GM12873 (cell line): ENCODE results near the gene DHH.
A peak's percentile ranks its signal among the peaks of the same experiment; 100 is the strongest.

Experiments used
- TF ChIP-seq, protein P1 (sequence below): IDR thresholded peaks from 2 replicates; pipeline ENCODE4 v1.5.1; 2012; ENCODE audit warnings: low read depth, mild to moderate bottlenecking, moderate library complexity, low read length, control low read depth; ENCODE audit not compliant: insufficient read depth; ENCODE audit errors: missing control alignments

Gene DHH

DNA sequence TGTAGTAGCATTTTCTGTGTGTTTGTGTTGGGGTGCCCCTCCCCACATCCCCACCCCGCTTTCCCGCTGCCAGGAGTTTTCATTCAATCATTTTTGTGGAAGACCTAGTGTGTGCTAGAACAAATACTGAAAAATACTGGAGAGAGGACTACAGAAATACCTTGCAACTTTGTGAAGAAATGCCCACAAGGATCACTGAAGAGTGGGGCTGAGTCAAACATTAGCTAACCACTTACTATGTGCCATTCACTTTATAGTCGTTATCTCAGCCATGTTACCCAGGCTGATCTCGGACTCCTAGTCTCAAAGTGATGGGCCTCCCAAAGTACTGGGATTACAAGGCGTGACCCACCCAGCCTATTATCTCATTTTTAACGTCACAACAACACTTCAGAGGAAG, 16.6 kb upstream of the DHH start:
- TF ChIP-seq, protein P1, sequence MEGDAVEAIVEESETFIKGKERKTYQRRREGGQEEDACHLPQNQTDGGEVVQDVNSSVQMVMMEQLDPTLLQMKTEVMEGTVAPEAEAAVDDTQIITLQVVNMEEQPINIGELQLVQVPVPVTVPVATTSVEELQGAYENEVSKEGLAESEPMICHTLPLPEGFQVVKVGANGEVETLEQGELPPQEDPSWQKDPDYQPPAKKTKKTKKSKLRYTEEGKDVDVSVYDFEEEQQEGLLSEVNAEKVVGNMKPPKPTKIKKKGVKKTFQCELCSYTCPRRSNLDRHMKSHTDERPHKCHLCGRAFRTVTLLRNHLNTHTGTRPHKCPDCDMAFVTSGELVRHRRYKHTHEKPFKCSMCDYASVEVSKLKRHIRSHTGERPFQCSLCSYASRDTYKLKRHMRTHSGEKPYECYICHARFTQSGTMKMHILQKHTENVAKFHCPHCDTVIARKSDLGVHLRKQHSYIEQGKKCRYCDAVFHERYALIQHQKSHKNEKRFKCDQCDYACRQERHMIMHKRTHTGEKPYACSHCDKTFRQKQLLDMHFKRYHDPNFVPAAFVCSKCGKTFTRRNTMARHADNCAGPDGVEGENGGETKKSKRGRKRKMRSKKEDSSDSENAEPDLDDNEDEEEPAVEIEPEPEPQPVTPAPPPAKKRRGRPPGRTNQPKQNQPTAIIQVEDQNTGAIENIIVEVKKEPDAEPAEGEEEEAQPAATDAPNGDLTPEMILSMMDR = no peak

DNA sequence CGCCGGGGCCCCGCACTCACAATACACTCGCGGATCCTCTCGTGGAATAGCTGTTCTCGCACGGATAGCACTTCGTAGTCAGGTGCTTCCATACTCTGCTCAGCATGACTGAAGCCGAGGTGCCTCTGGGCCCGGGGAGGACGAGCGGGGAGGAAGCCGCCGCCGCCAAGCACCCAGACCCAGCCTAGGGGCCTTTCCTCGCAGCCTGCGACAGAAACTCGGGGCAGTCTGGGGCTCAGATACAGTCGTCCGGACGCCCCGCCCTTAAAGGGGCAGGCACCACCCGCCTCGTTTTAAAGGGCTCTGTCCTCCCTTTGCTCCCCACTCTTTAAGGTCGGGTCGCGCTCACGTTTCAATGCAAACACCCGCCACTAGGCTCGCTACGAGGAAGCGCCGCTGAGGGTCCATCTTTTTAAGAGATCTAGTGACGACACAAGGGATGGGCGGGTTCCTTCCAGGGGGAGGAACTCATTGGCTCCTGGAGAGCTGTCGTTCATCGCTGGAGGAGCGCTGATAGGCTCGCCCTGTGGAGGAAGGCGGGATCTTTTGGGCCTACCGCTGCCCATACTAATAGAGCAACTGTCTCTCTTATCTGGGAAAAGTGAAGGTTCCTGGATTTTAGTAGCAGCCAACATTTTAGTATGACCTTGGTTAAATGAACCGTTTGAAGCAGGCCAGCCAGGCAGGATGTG, 16.0 kb upstream of the DHH start, which contains the start of gene LMBR1L:
TSS of gene LMBR1L (minus strand) at position 384 of the 692 bp plus-strand sequence. CDS start at position 92, 292 bp downstream.
- TF ChIP-seq, protein P1 = peak; percentile 52

DNA sequence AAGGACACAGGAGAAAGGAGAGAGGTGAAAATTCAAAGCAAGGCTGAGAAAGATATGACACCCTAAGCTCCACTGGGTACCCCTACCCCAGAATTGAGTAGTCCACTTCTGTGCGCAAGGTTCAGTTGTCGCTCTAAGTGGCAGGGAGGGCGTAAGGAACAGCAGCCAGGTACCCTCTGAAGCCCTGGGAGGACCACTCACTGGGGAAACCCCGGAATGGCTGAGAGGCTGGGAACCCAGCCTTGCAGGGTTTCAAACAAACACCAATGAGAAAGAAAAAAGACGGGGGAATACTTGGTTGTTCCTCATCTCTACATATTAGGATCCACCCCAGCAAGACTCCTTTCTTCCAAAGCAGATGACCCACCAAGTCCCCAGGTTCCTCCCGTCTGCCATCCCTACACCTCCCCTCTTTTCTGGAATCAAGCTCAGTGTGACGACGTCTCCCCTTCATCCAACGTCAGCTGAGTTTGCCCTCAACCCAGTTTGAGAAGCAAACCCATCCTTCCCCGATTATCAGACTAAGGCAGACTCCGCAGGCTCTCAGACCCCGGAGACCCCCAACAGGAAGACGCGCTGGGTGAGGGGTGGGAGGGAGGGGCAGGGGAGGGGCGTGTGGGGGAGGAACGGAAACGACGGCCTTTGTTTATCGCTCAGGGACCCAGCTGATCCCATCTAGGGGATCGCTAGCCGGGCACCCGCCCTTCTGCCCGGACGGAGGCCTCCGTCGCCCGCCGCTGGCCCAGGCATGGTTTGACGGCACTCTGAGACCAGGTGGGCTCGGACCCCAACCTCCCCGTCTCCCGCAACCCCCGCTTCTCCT, 15.3 kb upstream of the DHH start:
- TF ChIP-seq, protein P1 = no peak

DNA sequence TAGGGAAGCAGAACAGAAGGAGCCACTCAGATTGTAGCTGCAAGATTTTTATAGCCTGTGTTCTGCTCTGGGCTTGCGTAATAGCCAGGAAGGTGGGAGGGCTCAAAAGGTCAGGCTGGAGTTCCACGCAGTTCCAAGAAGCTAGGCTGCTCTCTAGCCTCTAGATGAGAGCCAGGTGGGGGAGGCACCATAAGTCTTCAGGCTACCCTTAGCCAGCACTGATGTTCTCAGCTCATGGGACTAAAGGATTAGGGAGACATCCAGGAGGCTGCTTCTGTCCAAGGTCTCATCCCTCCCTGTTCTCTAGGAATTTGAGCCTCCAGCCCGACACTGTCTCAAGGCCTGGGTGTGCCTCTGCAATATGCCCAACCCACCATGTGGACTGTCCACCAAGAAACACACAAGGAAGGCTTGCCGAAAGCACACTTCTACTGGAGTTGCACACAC, 14.4 kb upstream of the DHH start:
- TF ChIP-seq, protein P1 = no peak

GRCh38 chr12:49105504-49106084, 11.0 kb upstream of the DHH start:
- TF ChIP-seq, protein P1 = no peak

DNA sequence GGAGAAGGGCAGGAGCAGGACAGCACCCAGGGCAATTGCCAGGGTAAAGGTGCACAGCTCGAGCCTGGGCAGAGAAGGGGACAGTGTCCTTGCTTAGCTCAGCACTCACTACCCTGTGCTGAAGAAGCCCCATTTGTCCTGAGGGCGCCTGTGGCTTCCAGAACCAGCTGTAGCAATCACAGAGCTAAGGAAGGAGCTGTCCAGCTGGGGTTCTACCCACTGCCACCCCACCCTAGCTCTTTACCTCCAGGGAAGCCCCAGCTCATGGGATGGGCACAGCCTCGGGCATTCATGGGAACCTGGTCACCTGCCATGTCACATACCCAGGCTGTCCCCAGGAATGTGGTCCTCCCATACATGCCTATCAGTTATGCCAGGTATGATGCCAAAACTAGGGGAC, 10.2 kb upstream of the DHH start:
- TF ChIP-seq, protein P1 = no peak

DNA sequence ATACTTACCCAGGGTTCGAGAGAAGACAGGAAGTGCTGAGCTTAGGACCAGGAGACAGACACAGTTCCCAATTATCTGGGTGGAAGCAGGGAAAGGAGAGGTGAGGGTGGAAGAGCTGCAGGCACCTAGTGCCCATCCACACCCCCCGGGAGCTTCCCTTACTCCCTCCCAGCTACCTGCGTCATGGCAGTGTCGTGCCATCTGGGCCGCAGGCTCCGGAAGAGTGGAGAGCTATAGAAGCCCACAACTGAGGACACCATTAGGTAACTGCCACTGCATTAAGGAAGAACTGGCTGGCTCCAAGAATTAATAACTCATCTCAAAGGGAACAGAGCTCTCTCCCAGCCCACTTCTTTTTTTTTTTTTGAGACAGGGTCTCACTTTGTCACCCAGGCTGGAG, 5.8 kb upstream of the DHH start:
- TF ChIP-seq, protein P1 = no peak
